HG02571 (cell line): ENCODE data around the gene B3GALT6.

Experiments used
- ATAC-seq: cut with Tn5 transposase; IDR thresholded peaks from one replicate; pipeline ENCODE4 v1.9.1; 2021; ENCODE audit warnings: mild to moderate bottlenecking, moderate library complexity; ENCODE audit not compliant: unreplicated experiment

B3GALT6 gene

GRCh38 chr1:1200876-1201810 is 30.9 kb upstream of the B3GALT6 start:
- ATAC-seq = no peak

GRCh38 chr1:1202831-1203560 is 29.0 kb upstream of the B3GALT6 start:
- no peak for ATAC-seq

- no peak for ATAC-seq
Observed at GRCh38 chr1:1203561-1204424, 28.2 kb upstream of the B3GALT6 start.

DNA sequence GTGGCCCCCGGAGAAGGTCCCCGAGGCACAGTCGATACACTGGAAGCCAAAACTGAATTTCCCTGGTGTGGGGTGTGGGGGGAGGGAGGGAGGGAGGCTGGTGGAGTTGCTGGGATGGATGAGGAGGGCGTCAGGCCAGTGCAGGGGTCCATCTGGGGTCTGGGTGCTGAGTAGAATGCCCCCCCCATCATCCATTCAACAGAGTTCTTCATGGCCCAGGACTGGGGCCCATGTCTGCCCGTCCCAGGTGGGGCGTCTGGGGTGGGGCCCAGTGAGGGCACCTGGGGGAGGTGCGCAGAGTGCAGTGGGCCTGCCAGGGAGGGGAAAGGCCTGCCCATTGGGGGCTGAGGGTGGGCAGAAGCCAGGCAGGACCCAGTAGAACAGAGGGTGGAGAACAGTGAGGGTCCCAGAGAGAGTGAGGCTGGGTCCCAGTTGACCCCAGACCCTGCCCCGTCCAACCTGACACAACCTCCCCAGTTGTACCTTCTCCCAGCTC is 27.6 kb upstream of the B3GALT6 start:
- no peak for ATAC-seq

- ATAC-seq = no peak
Observed at GRCh38 chr1:1204998-1205768, 26.9 kb upstream of the B3GALT6 start.

GRCh38 chr1:1205769-1206375 is 26.2 kb upstream of the B3GALT6 start:
- no peak for ATAC-seq

DNA sequence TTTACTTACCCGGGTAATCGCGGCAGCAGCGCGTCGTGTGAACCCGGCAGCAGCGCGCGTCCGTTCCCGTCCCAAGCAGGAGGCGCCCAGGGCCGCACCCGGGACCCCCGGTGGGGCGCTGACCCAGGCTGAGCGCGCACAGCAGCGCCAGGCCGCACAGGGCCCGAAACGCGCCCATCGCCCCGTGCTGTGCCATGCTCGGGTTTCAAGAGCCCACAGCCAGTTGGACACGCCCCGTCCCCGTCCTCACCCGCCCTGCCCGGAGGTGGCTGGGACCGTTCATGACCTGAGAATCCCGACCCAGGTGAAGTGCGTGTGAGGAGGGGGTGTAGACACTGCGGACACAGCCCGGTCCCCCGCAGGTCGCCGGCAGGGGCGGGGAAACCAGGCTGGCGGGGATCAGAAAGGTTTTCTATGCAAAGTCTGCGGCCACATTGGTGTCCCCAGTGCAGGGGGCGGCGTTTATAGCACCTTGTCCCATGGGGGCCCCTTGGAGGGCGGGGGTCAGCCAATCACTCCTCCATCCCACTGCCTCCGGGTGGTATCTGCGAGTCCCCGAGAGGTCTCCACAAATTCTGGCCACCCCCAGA is 25.6 kb upstream of the B3GALT6 start, which contains the start of gene TNFRSF18:
TNFRSF18 (minus strand) TSS at position 217 of the 590 bp plus-strand sequence; CDS start at position 196, 21 bp downstream.
- no peak for ATAC-seq

GRCh38 chr1:1206966-1207531 is 25.0 kb upstream of the B3GALT6 start:
- no peak for ATAC-seq

DNA sequence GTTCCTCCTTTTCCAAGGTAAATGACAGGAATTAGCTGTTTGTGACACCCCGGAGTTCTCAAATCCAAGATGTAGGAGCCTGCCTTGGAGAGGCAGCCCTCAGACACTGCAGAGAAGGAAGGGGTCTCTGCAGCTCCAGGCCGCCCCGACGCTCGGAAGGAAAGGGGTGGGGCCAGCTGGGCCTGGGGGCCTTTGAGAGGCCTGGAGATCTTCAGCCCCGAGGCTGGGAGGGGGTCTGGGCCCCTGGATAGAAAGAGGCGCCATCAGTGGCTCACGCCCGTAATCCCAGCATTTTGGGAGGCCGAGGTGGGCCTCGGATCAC is 24.5 kb upstream of the B3GALT6 start:
- no peak for ATAC-seq

DNA sequence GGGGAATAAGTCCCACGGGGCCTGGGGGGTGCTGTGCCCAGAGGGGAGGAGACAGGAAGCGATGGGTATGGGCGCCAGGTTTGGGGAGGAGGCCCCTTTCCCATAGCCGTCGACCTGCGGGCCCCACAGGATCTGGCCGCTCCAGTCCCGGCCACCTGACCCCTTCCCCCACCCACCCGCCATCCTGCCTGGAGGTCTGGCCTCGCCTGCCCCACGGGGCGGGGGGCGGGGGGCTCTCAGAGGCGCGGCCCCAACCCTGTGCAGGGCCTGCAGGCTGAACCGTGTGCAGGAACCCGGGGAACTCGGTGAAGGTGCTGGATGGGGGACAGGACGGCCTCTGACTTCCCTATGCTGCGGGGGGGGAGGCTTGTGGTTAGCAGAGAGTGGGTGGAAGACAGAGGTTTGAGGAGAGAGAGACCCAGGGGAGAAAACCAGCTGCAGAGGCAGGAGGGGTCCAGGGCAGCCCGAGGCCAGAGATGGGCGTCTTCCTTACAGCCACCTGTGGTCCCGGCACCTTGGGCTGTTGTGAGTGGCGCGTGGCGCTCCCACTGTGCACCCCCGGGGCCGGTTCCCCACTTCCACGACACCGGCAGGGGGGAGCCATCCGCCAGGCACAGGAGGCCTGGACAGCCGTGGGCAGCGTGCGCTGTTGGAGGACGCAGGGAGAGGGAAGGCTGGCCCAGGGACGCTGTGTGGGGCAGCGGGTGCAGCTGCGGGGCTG is 23.2 kb upstream of the B3GALT6 start:
- ATAC-seq = no peak

GRCh38 chr1:1210726-1211540 is 21.1 kb upstream of the B3GALT6 start:
- no peak for ATAC-seq

GRCh38 chr1:1211541-1212441 is 20.2 kb upstream of the B3GALT6 start:
- ATAC-seq = no peak

GRCh38 chr1:1212780-1213344 is 19.2 kb upstream of the B3GALT6 start:
- ATAC-seq = no peak

- no peak for ATAC-seq
Observed at GRCh38 chr1:1213345-1214265, 18.4 kb upstream of the B3GALT6 start, which contains the start of gene TNFRSF4. TNFRSF4 (minus strand) TSS chr1:1214153; CDS start chr1:1214127, 26 bp downstream.

DNA sequence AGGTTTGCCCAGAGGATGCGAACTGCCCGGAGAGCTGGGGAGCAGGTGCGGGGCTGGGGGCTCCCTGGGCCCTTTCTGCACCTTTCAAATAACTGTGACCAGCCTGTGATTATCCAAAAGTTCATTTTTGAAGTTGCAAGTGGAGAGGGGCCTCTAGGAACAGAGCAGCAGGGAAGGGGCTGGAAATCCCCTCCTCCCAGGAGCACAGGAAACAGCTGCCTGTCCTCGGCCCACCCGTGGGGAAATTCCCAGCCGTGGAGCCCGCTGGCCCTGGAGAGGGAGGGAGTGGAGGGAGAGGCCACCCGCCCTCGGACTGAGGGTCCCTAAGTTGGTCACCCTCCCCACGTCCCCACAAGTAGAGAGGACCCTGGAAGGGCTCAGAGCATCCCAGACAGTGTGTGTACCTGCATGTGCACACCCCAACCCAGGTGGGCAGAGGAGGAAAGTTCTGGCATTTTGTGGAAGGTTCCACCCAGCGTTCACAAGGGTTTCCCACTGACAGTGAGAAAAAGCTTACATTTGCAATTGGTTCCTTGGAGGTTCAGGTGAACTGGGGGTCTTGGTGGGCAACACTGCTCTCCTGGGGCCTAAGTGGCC is 16.9 kb upstream of the B3GALT6 start:
- no peak for ATAC-seq
